Anterior cingulate cortex (tissue), 58 donors: Measurements from ENCODE around the gene SLC16A1.
"Not testable (repeated sequence)": the region's sequence is repeated elsewhere in the genome, so short reads cannot be mapped to it uniquely, and the experiment has no call there.

ENCODE experiments used
- DNase-seq, 58 donors: peaks; one replicate each; lab custom pipeline; 2025; lab: John Stamatoyannopoulos, UW

The SLC16A1 gene

GRCh38 chr1:112973788-112974187 is 17.8 kb upstream of the SLC16A1 start:
- DNase-seq = no peak

- DNase-seq = no peak
Measured at GRCh38 chr1:112971006-112971405, 15.0 kb upstream of the SLC16A1 start.

- no peak for DNase-seq
Measured at GRCh38 chr1:112964347-112964746, 8.4 kb upstream of the SLC16A1 start.

- DNase-seq = no peak
Measured at GRCh38 chr1:112961072-112961471, 5.1 kb upstream of the SLC16A1 start.

GRCh38 chr1:112960384-112960783 is 4.4 kb upstream of the SLC16A1 start:
- DNase-seq = no peak

GRCh38 chr1:112958236-112958635 is 2.2 kb upstream of the SLC16A1 start:
- not testable (repeated sequence) for DNase-seq

GRCh38 chr1:112957133-112957812 is 1.3 kb upstream of the SLC16A1 start:
- peak in 13 of 58 donors; percentile 7 to 33 (median 13) for DNase-seq

- peak in 32 of 58 donors; percentile 25 to 77 (median 50) for DNase-seq
Measured at GRCh38 chr1:112956544-112957132, 642 bp upstream of the SLC16A1 start.

- peak in 39 of 58 donors; percentile 9 to 74 (median 43) for DNase-seq
Measured at GRCh38 chr1:112954945-112955772, 837 bp downstream of the SLC16A1 start.

GRCh38 chr1:112954017-112954650 is 1.9 kb downstream of the SLC16A1 start:
- DNase-seq = no peak

- no peak for DNase-seq
Measured at GRCh38 chr1:112950426-112950825, 5.6 kb downstream of the SLC16A1 start.

- DNase-seq = no peak
Measured at GRCh38 chr1:112946683-112947082, 9.3 kb downstream of the SLC16A1 start.

GRCh38 chr1:112939810-112940209 is 16.2 kb downstream of the SLC16A1 start:
- no peak for DNase-seq

GRCh38 chr1:112938210-112938609 is 17.8 kb downstream of the SLC16A1 start:
- DNase-seq = no peak

- DNase-seq = no peak
Measured at GRCh38 chr1:112937495-112937894, 18.5 kb downstream of the SLC16A1 start.

- peak in 1 of 58 donors; percentile 17 for DNase-seq
Measured at GRCh38 chr1:112937070-112937469, 18.9 kb downstream of the SLC16A1 start.

- DNase-seq = no peak
Measured at GRCh38 chr1:112935461-112936111, 20.4 kb downstream of the SLC16A1 start.

- DNase-seq = no peak
Measured at GRCh38 chr1:112934577-112934976, 21.4 kb downstream of the SLC16A1 start.

GRCh38 chr1:112933820-112934571 is 22.0 kb downstream of the SLC16A1 start:
- DNase-seq = no peak

- no peak for DNase-seq
Measured at GRCh38 chr1:112929979-112930378, 26.0 kb downstream of the SLC16A1 start.
